Measurements from ENCODE around the gene DERL3.

Gene DERL3

GRCh38 chr22:23804781-23805291 lies 34.0 kb downstream of the DERL3 start:
- DNase-seq (ENCODE audit: low read depth in 3 of 3, low spot score in 1 of 3) = no peak

- DNase-seq (ENCODE audit: low read depth in 3 of 3, low spot score in 1 of 3) = no peak
These were observed 35.6 kb downstream of the DERL3 start for GRCh38 chr22:23803001-23803819.

GRCh38 chr22:23801886-23802377 lies 36.9 kb downstream of the DERL3 start:
- DNase-seq (ENCODE audit: low read depth in 3 of 3, low spot score in 1 of 3) = no peak

- DNase-seq (ENCODE audit: low read depth in 3 of 3, low spot score in 1 of 3) = no peak
These were observed 37.5 kb downstream of the DERL3 start for GRCh38 chr22:23801238-23801821.

- no peak for DNase-seq (ENCODE audit: low read depth in 3 of 3, low spot score in 1 of 3)
These were observed 38.2 kb downstream of the DERL3 start for GRCh38 chr22:23800297-23801237.

GRCh38 chr22:23796461-23796860 lies 42.3 kb downstream of the DERL3 start:
- no peak for DNase-seq (ENCODE audit: low read depth in 3 of 3, low spot score in 1 of 3)

- no peak for DNase-seq (ENCODE audit: low read depth in 3 of 3, low spot score in 1 of 3)
These were observed 45.5 kb downstream of the DERL3 start for GRCh38 chr22:23793326-23793725.

GRCh38 chr22:23791738-23792645 lies 46.8 kb downstream of the DERL3 start:
- no peak for DNase-seq (ENCODE audit: low read depth in 3 of 3, low spot score in 1 of 3)

GRCh38 chr22:23790819-23791737 lies 47.7 kb downstream of the DERL3 start:
- no peak for DNase-seq (ENCODE audit: low read depth in 3 of 3, low spot score in 1 of 3)

- no peak for DNase-seq (ENCODE audit: low read depth in 3 of 3, low spot score in 1 of 3)
These were observed 49.2 kb downstream of the DERL3 start for GRCh38 chr22:23789638-23790037.

- no peak for DNase-seq (ENCODE audit: low read depth in 3 of 3, low spot score in 1 of 3)
These were observed 49.7 kb downstream of the DERL3 start for GRCh38 chr22:23789121-23789520.

GRCh38 chr22:23787910-23788309 lies 50.9 kb downstream of the DERL3 start:
- DNase-seq (ENCODE audit: low read depth in 3 of 3, low spot score in 1 of 3) = no peak

GRCh38 chr22:23787600-23787896 lies 51.3 kb downstream of the DERL3 start:
- no peak for DNase-seq (ENCODE audit: low read depth in 3 of 3, low spot score in 1 of 3)

GRCh38 chr22:23786752-23787599 lies 51.8 kb downstream of the DERL3 start, which contains the start of gene SMARCB1:
Gene SMARCB1, plus strand, starts transcription at chr22:23786966. Its CDS starts 204 bp downstream, at chr22:23787170.
- peak; percentile 73 to 92 (median 82) for DNase-seq (ENCODE audit: low read depth in 3 of 3, low spot score in 1 of 3)

- no peak for DNase-seq (ENCODE audit: low read depth in 3 of 3, low spot score in 1 of 3)
These were observed 52.5 kb downstream of the DERL3 start for GRCh38 chr22:23786261-23786710.
